Thyroid gland (tissue), 4 donors: ENCODE data around the gene CCND1.

ENCODE experiments used
- CTCF ChIP-seq, 6 experiments: fragments of 200-600 bp in 3 of 6; fragments of 450-650 bp in 3 of 6; sonication (generic) in 3 of 6; IDR thresholded peaks; one replicate each; pipeline ENCODE4 v1.5.1; 2016 to 2019; ENCODE audit warnings: antibody characterized with exemption in 6 of 6, mild to moderate bottlenecking in 2 of 6, inconsistent platforms in 1 of 6, moderate library complexity in 1 of 6
- POLR2A ChIP-seq, 2 donors: fragments of 450-650 bp; IDR thresholded peaks; one replicate each; pipeline ENCODE4 v1.6.1; 2017; ENCODE audit warnings: antibody characterized with exemption in 2 of 2, mild to moderate bottlenecking in 2 of 2, moderate library complexity in 1 of 2

GRCh38 chr11:69630017-69630416, 10.9 kb upstream of the CCND1 start:
- TF ChIP-seq POLR2A (IDR thresholded peaks at IDR 0.05) (no peak), CTCF (IDR thresholded peaks at IDR 0.05) (no peak)
